Esophagus (tissue), 2 donors: ENCODE results near the gene HBZ. TPM values are rescaled to one million over a fixed set of nuclear protein-coding genes. Genes with fewer than 3 reads are reported as not detected.
"Not testable (repeated sequence)": the region's sequence is repeated elsewhere in the genome, so short reads cannot be mapped to it uniquely, and the experiment has no call there.

ENCODE experiments used
- H3K27ac ChIP-seq, 2 donors: one replicate each; pipeline ENCODE4 v1.5.1; 2013; ENCODE audit warnings: low read depth in 2 of 2, mild to moderate bottlenecking in 2 of 2, inconsistent platforms in 1 of 2, low read length in 1 of 2, moderate library complexity in 1 of 2
- H3K27me3 ChIP-seq, 2 donors: one replicate each; pipeline ENCODE4 v1.6.1; 2013; ENCODE audit warnings: low read length in 2 of 2, control low read depth in 1 of 2, mild to moderate bottlenecking in 1 of 2; ENCODE audit not compliant: insufficient read depth in 2 of 2, control insufficient read depth in 1 of 2
- H3K36me3 ChIP-seq, 2 donors: one replicate each; pipeline ENCODE4 v1.6.1; 2013; ENCODE audit warnings: low read length in 1 of 2; ENCODE audit not compliant: control insufficient read depth in 2 of 2, insufficient read depth in 2 of 2
- H3K4me1 ChIP-seq, 2 donors: one replicate each; pipeline ENCODE4 v1.6.1; 2013; ENCODE audit warnings: low read length in 1 of 2; ENCODE audit not compliant: control insufficient read depth in 2 of 2, insufficient read depth in 2 of 2
- H3K4me3 ChIP-seq, 2 donors: one replicate each; pipeline ENCODE4 v1.5.1; 2013; ENCODE audit warnings: low read length in 2 of 2, mild to moderate bottlenecking in 2 of 2, low read depth in 1 of 2, moderate library complexity in 1 of 2
- H3K9me3 ChIP-seq, 2 donors: one replicate each; pipeline ENCODE4 v1.6.1; 2013; ENCODE audit warnings: mild to moderate bottlenecking in 2 of 2, low read depth in 1 of 2, low read length in 1 of 2, moderate library complexity in 1 of 2; ENCODE audit not compliant: control insufficient read depth in 2 of 2, insufficient read depth in 1 of 2
- whole genome bisulfite sequencing, 2 donors: extraction: QIAGEN DNeasy Blood & Tissue Kit; methylation state at CpG; one replicate each; pipeline ENCODE4 v1.1.7; 2013; 5-methylcytosine and 5-hydroxymethylcytosine counted together
- polyA plus RNA-seq, 2 donors: library from polyadenylated mRNA; stranded (reverse); fragments of 200-250 nt; gene quantifications; one replicate each; pipeline ENCODE4 v1.2.3, GENCODE V29; 2013
- donor health status: healthy with polysubstance abuse.
- donor health status: Bipolar disorder and iron deficiency.

HBZ gene
- polyA plus RNA-seq, 2 donors = not detected

- Histone ChIP-seq H3K36me3 (peaks cover 3 to 25% of the 10 kb centered on the region in 2 donors), H3K27me3 (no peaks in the 10 kb centered on the region), H3K4me3 (no peak overlapping the region), H3K9me3 (no peaks in the 10 kb centered on the region), H3K4me1 (no peaks in the 10 kb centered on the region), H3K27ac (no peak overlapping the region)
- 93 to 96% methylated on average over 5 of the region's 5 CpGs for WGBS, 2 donors
Measured at GRCh38 chr16:200388-200787, 47.9 kb downstream of the HBZ start.

- no peak overlapping the region for H3K27ac ChIP-seq
- no peaks in the 10 kb centered on the region for H3K4me1 ChIP-seq
- no peaks in the 10 kb centered on the region for H3K27me3 ChIP-seq
- no peaks in the 10 kb centered on the region for H3K9me3 ChIP-seq
- H3K4me3 ChIP-seq = no peak overlapping the region
- 92 to 94% methylated on average over 4 of the region's 4 CpGs for WGBS, 2 donors
- peaks cover 2 to 22% of the 10 kb centered on the region in 2 donors for H3K36me3 ChIP-seq
Measured at GRCh38 chr16:203246-203645, 50.8 kb downstream of the HBZ start.

DNA sequence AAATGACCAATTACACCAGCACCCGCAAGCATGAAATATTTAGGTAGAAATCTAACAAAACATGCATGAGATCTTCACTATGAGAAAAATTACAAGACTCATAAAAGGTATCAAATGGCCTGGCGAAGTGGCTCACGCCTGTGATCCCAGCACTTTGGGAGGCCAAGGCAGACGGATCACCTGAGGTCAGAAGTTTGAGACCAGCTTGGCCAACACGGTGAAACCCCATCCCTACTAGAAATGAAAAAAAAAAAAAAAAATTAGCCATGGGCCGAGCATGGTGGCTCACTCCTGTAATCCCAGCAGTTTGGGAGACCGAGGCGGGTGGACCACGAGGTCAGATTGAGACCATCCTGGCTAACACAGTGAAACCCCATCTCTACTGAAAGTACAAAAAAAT, 51.6 kb downstream of the HBZ start:
- H3K27ac ChIP-seq, H3K4me3 ChIP-seq, H3K4me1 ChIP-seq, H3K27me3 ChIP-seq, H3K9me3 ChIP-seq: not testable (repeated sequence)
- WGBS, 2 donors = 96 to 97% methylated on average over 9 of the region's 9 CpGs
- peaks cover 2 to 16% of the 10 kb centered on the region in 2 donors for H3K36me3 ChIP-seq

Other genes starting within 250 kb of the HBZ start
- 10 to 100 TPM in 1 of 2 donors, 1 to 10 TPM in 1; 4.3 to 11.4 TPM for gene POLR3K, start 99.0 kb upstream of the HBZ start, polyA plus RNA-seq
- gene SNRNP25, start 98.8 kb upstream of the HBZ start, polyA plus RNA-seq = 10 to 100 TPM; 18.1 to 25.6 TPM
- 10 to 100 TPM; 36.6 to 56.0 TPM for gene RHBDF1, start 80.0 kb upstream of the HBZ start, polyA plus RNA-seq
- 10 to 100 TPM; 42.3 to 45.3 TPM for gene MPG, start 74.4 kb upstream of the HBZ start, polyA plus RNA-seq
- 10 to 100 TPM in 1 of 2 donors, 1 to 10 TPM in 1; 9.6 to 14.0 TPM for gene NPRL3, start 14.0 kb upstream of the HBZ start, polyA plus RNA-seq
- gene HBM, start 13.3 kb downstream of the HBZ start, polyA plus RNA-seq = not detected
- gene HBA2, start 20.2 kb downstream of the HBZ start, polyA plus RNA-seq = 1 to 10 TPM in 1 of 2 donors, under 1 TPM in 1; 0.49 to 1.4 TPM
- under 1 TPM; 0.47 to 0.55 TPM for gene HBA1, start 24.0 kb downstream of the HBZ start, polyA plus RNA-seq
- gene HBQ1, start 27.8 kb downstream of the HBZ start, polyA plus RNA-seq = not detected
- 100 to 1,000 TPM in 1 of 2 donors, 10 to 100 TPM in 1; 37.0 to 102 TPM for gene LUC7L, start 76.8 kb downstream of the HBZ start, polyA plus RNA-seq
- 10 to 100 TPM; 35.9 to 39.6 TPM for gene FAM234A, start 82.2 kb downstream of the HBZ start, polyA plus RNA-seq
- gene RGS11, start 123.3 kb downstream of the HBZ start, polyA plus RNA-seq = 1 to 10 TPM; 6.3 to 7.9 TPM
- gene ARHGDIG, start 127.9 kb downstream of the HBZ start, polyA plus RNA-seq = under 1 TPM; 0.24 to 0.33 TPM
- gene PDIA2, start 130.5 kb downstream of the HBZ start, polyA plus RNA-seq = under 1 TPM; 0.27 to 0.53 TPM
- 10 to 100 TPM; 11.9 to 16.7 TPM for gene AXIN1, start 200.1 kb downstream of the HBZ start, polyA plus RNA-seq
- 10 to 100 TPM; 54.5 to 75.9 TPM for gene MRPL28, start 217.9 kb downstream of the HBZ start, polyA plus RNA-seq
- gene PGAP6, start 229.3 kb downstream of the HBZ start, polyA plus RNA-seq = 10 to 100 TPM; 30.3 to 44.3 TPM
- 10 to 100 TPM; 40.3 to 41.9 TPM for gene NME4, start 244.6 kb downstream of the HBZ start, polyA plus RNA-seq
- gene DECR2, start 249.2 kb downstream of the HBZ start, polyA plus RNA-seq = 10 to 100 TPM; 15.0 to 24.2 TPM